Stimulated activated CD4-positive, alpha-beta T cell treated with anti-CD3 and anti-CD28 coated beads, Interleukin-15, amount 100 ng/mL, for 24 hours (primary cell): ENCODE data around the gene RNASE11.
"Not testable (repeated sequence)": the region's sequence is repeated elsewhere in the genome, so short reads cannot be mapped to it uniquely, and the experiment has no call there.

ENCODE experiments used
- DNase-seq: peaks from one replicate; pipeline ENCODE4 v3.0.0-alpha.2; 2020

The RNASE11 gene

GRCh38 chr14:20613094-20614037 lies 25.6 kb upstream of the RNASE11 start:
- DNase-seq: peak; percentile 91

- no peak for DNase-seq
Observed at GRCh38 chr14:20612403-20612802, 24.6 kb upstream of the RNASE11 start.

- no peak for DNase-seq
Observed at GRCh38 chr14:20611277-20611676, 23.5 kb upstream of the RNASE11 start.

GRCh38 chr14:20610002-20610765 lies 22.4 kb upstream of the RNASE11 start:
- peak; percentile 90 for DNase-seq

- peak; percentile 63 for DNase-seq
Observed at GRCh38 chr14:20609215-20610001, 21.6 kb upstream of the RNASE11 start.

GRCh38 chr14:20608383-20609110 lies 20.7 kb upstream of the RNASE11 start:
- no peak for DNase-seq

GRCh38 chr14:20607617-20608016 lies 19.8 kb upstream of the RNASE11 start:
- DNase-seq: no peak

- DNase-seq: no peak
Observed at GRCh38 chr14:20606902-20607242, 19.1 kb upstream of the RNASE11 start.

GRCh38 chr14:20606190-20606901 lies 18.5 kb upstream of the RNASE11 start:
- DNase-seq: no peak

- no peak for DNase-seq
Observed at GRCh38 chr14:20603813-20604690, 16.3 kb upstream of the RNASE11 start.

GRCh38 chr14:20602583-20602982 lies 14.8 kb upstream of the RNASE11 start:
- DNase-seq: no peak

- no peak for DNase-seq
Observed at GRCh38 chr14:20601522-20601921, 13.7 kb upstream of the RNASE11 start.

GRCh38 chr14:20597108-20597507 lies 9.3 kb upstream of the RNASE11 start:
- DNase-seq: no peak

- not testable (repeated sequence) for DNase-seq
Observed at GRCh38 chr14:20595726-20596125, 7.9 kb upstream of the RNASE11 start.

GRCh38 chr14:20592574-20592973 lies 4.8 kb upstream of the RNASE11 start:
- DNase-seq: no peak

- no peak for DNase-seq
Observed at GRCh38 chr14:20591235-20591634, 3.4 kb upstream of the RNASE11 start, which contains the start of gene RNASE12. RNASE12 (minus strand) TSS chr14:20591376; CDS start chr14:20590723, 653 bp downstream.

GRCh38 chr14:20583908-20584307 lies 3.9 kb downstream of the RNASE11 start:
- no peak for DNase-seq

GRCh38 chr14:20583142-20583541 lies 4.7 kb downstream of the RNASE11 start:
- no peak for DNase-seq

GRCh38 chr14:20580242-20580641 lies 7.6 kb downstream of the RNASE11 start:
- no peak for DNase-seq

GRCh38 chr14:20578784-20579502 lies 8.9 kb downstream of the RNASE11 start:
- DNase-seq: no peak
